NT2/D1 (cell line): ENCODE data around the gene ACTN4.

Experiments
- DNase-seq: peaks from one replicate; pipeline ENCODE4 v3.0.0-alpha.2; 2011; ENCODE audit warnings: low read depth, low spot score
- H3K27me3 ChIP-seq: 2 replicates; pipeline ENCODE4 v1.6.0; 2011; ENCODE audit warnings: mild to moderate bottlenecking; ENCODE audit not compliant: insufficient read length, insufficient read depth
- H3K36me3 ChIP-seq: 2 replicates; pipeline ENCODE4 v1.6.1; 2011; ENCODE audit warnings: mild to moderate bottlenecking, low read length, mixed read lengths; ENCODE audit not compliant: insufficient read depth, insufficient read length
- H3K4me1 ChIP-seq: 2 replicates; pipeline ENCODE4 v1.5.1; 2011; ENCODE audit not compliant: insufficient read depth, insufficient read length
- H3K4me3 ChIP-seq: 2 replicates; pipeline ENCODE4 v1.5.1; 2011; ENCODE audit warnings: low read depth; ENCODE audit not compliant: insufficient read length
- H3K9ac ChIP-seq: 2 replicates; pipeline ENCODE4 v1.6.0; 2011; ENCODE audit warnings: low read depth; ENCODE audit not compliant: insufficient read length
- H3K9me3 ChIP-seq: 2 replicates; pipeline ENCODE4 v1.5.1; 2011; ENCODE audit warnings: mild to moderate bottlenecking, low read length; ENCODE audit not compliant: insufficient read depth
- SUZ12 ChIP-seq: IDR thresholded peaks from 2 replicates; pipeline ENCODE4 v1.6.1; 2011; ENCODE audit not compliant: insufficient read length, insufficient read depth; ENCODE audit errors: extremely low read depth
- YY1 ChIP-seq: IDR thresholded peaks from 2 replicates; pipeline ENCODE4 v1.6.1; 2011; ENCODE audit not compliant: insufficient read length, insufficient read depth
- ZNF274 ChIP-seq: IDR thresholded peaks from 2 replicates; pipeline ENCODE4 v1.6.1; 2011; ENCODE audit warnings: mild to moderate bottlenecking, low read depth, low read length

ACTN4 gene

GRCh38 chr19:38717051-38717450 is 69.6 kb downstream of the ACTN4 start:
- TF ChIP-seq SUZ12 = no peak
- TF ChIP-seq ZNF274 = no peak
- no peak for TF ChIP-seq YY1
- no peaks in the 10 kb centered on the region for H3K9me3 ChIP-seq
- H3K4me1 ChIP-seq = peaks cover 14% of the 10 kb centered on the region
- peaks cover 92% of the 10 kb centered on the region for H3K36me3 ChIP-seq
- H3K27me3 ChIP-seq = no peaks in the 10 kb centered on the region
- DNase-seq = no peak
- no peak overlapping the region for H3K4me3 ChIP-seq
- H3K9ac ChIP-seq = no peak overlapping the region

GRCh38 chr19:38717855-38718254 is 70.4 kb downstream of the ACTN4 start:
- H3K27me3 ChIP-seq = no peaks in the 10 kb centered on the region
- H3K4me3 ChIP-seq = no peak overlapping the region
- TF ChIP-seq YY1 (no peak), ZNF274 (no peak), SUZ12 (no peak)
- no peaks in the 10 kb centered on the region for H3K9me3 ChIP-seq
- H3K36me3 ChIP-seq = peaks cover 92% of the 10 kb centered on the region
- H3K9ac ChIP-seq = no peak overlapping the region
- H3K4me1 ChIP-seq = peaks cover 10% of the 10 kb centered on the region
- no peak for DNase-seq

- peak overlapping the region; percentile 8 for H3K9ac ChIP-seq
- H3K4me3 ChIP-seq = no peak overlapping the region
- no peaks in the 10 kb centered on the region for H3K9me3 ChIP-seq
- no peaks in the 10 kb centered on the region for H3K27me3 ChIP-seq
- TF ChIP-seq SUZ12 (no peak), ZNF274 (no peak), YY1 (no peak)
- DNase-seq = no peak
- peaks cover 12% of the 10 kb centered on the region for H3K4me1 ChIP-seq
- peaks cover 92% of the 10 kb centered on the region for H3K36me3 ChIP-seq
Measured at GRCh38 chr19:38718747-38719543, 71.5 kb downstream of the ACTN4 start.

- Histone ChIP-seq H3K4me3 (no peak overlapping the region), H3K36me3 (peaks cover 92% of the 10 kb centered on the region), H3K4me1 (peaks cover 12% of the 10 kb centered on the region), H3K27me3 (no peaks in the 10 kb centered on the region), H3K9me3 (no peaks in the 10 kb centered on the region), H3K9ac (no peak overlapping the region)
- DNase-seq = no peak
- TF ChIP-seq YY1 (no peak), SUZ12 (no peak), ZNF274 (no peak)
Measured at GRCh38 chr19:38719761-38720558, 72.5 kb downstream of the ACTN4 start.

- Histone ChIP-seq H3K9me3 (no peaks in the 10 kb centered on the region), H3K36me3 (peaks cover 95% of the 10 kb centered on the region), H3K9ac (no peak overlapping the region), H3K4me1 (peaks cover 12% of the 10 kb centered on the region), H3K4me3 (no peak overlapping the region), H3K27me3 (no peaks in the 10 kb centered on the region)
- no peak for DNase-seq
- TF ChIP-seq SUZ12 (no peak), YY1 (no peak), ZNF274 (no peak)
Measured at GRCh38 chr19:38720559-38721236, 73.2 kb downstream of the ACTN4 start.

- Histone ChIP-seq H3K36me3 (peaks cover 98% of the 10 kb centered on the region), H3K9ac (peak overlapping the region; percentile 56), H3K4me1 (peaks cover 12% of the 10 kb centered on the region), H3K4me3 (no peak overlapping the region), H3K27me3 (no peaks in the 10 kb centered on the region), H3K9me3 (no peaks in the 10 kb centered on the region)
- TF ChIP-seq SUZ12 (no peak), YY1 (no peak), ZNF274 (no peak)
- DNase-seq = no peak
Measured at GRCh38 chr19:38721496-38721895, 74.0 kb downstream of the ACTN4 start.
